Activated CD4-positive, alpha-beta memory T cell treated with anti-CD3 and anti-CD28 coated beads for 36 hours (primary cell): ENCODE measurements around the gene C1QTNF6. TPM values are rescaled to one million over a fixed set of nuclear protein-coding genes. Genes with fewer than 3 reads are reported as not detected.

Source experiments
- CTCF ChIA-PET: fragments of 350-600 bp; sonication (Branson Sonifier 250); formaldehyde crosslinking; loops from one replicate; lab custom pipeline; 2021; ENCODE audit warnings: antibody characterized with exemption, inconsistent platforms; lab: Charles Lee
- POLR2A ChIA-PET: fragments of 350-600 bp; sonication (Branson Sonifier 250); formaldehyde crosslinking; loops from one replicate; lab custom pipeline; 2021; ENCODE audit warnings: antibody characterized with exemption; lab: Charles Lee
- DNase-seq: peaks from one replicate; pipeline ENCODE4 v3.0.0-alpha.2; 2020
- H3K27ac Mint-ChIP-seq: one replicate; pipeline ENCODE4 v1.8.0; 2021; ENCODE audit warnings: mixed read lengths
- H3K27me3 Mint-ChIP-seq: one replicate; pipeline ENCODE4 v1.8.0; 2021; ENCODE audit warnings: mixed read lengths
- H3K36me3 Mint-ChIP-seq: one replicate; pipeline ENCODE4 v1.8.0; 2021; ENCODE audit warnings: mixed read lengths
- H3K4me1 Mint-ChIP-seq: one replicate; pipeline ENCODE4 v1.8.0; 2021; ENCODE audit warnings: low read depth, mixed read lengths
- H3K4me3 Mint-ChIP-seq: one replicate; pipeline ENCODE4 v1.8.0; 2021; ENCODE audit warnings: mild to moderate bottlenecking, mixed read lengths
- H3K9me3 Mint-ChIP-seq: one replicate; pipeline ENCODE4 v1.8.0; 2021; ENCODE audit warnings: mixed read lengths
- intact Hi-C: fragments of 100-400 bp; cut with micrococcal nuclease; formaldehyde crosslinking; loops from one replicate; pipeline ENCODE4 v1.15.1; 2023
- total RNA-seq, 2 experiments: library from RNA; stranded (reverse); gene quantifications; one replicate each; pipeline ENCODE4 v1.2.3, GENCODE V29; 2021

The C1QTNF6 gene
- total RNA-seq, 2 experiments from 2014 or later = 11.1 to 13.0 TPM

- peaks cover 4% of the 10 kb centered on the region for H3K36me3 Mint-ChIP-seq
- H3K9me3 Mint-ChIP-seq = no peaks in the 10 kb centered on the region
- intact Hi-C loops = no loop called here
- no peak overlapping the region for H3K4me3 Mint-ChIP-seq
- no peak for DNase-seq
- peaks cover 25% of the 10 kb centered on the region for H3K4me1 Mint-ChIP-seq
- POLR2A ChIA-PET = no interaction called here
- no peaks in the 10 kb centered on the region for H3K27me3 Mint-ChIP-seq
- CTCF ChIA-PET = no interaction called here
- H3K27ac Mint-ChIP-seq = no peak overlapping the region
These were observed 23.8 kb upstream of the C1QTNF6 start for GRCh38 chr22:37211866-37212173.

- no peaks in the 10 kb centered on the region for H3K9me3 Mint-ChIP-seq
- no peak for DNase-seq
- ChIA-PET POLR2A (no interaction called here), CTCF (interaction anchor here (1.8 kb wide), 1 partner anchor 11 kb away, joined by 12 read pairs; no protein-coding TSS in a partner anchor)
- H3K4me1 Mint-ChIP-seq = peaks cover 20% of the 10 kb centered on the region
- no peaks in the 10 kb centered on the region for H3K27me3 Mint-ChIP-seq
- H3K36me3 Mint-ChIP-seq = peaks cover 4% of the 10 kb centered on the region
- H3K27ac Mint-ChIP-seq = peak overlapping the region; percentile 10
- intact Hi-C loops = no loop called here
- no peak overlapping the region for H3K4me3 Mint-ChIP-seq
These were observed 23.2 kb upstream of the C1QTNF6 start for GRCh38 chr22:37211075-37211865.

- Mint-ChIP-seq H3K27ac (peak overlapping the region; percentile 13), H3K36me3 (peaks cover 4% of the 10 kb centered on the region), H3K9me3 (no peaks in the 10 kb centered on the region), H3K27me3 (no peaks in the 10 kb centered on the region), H3K4me1 (peaks cover 15% of the 10 kb centered on the region), H3K4me3 (no peak overlapping the region)
- ChIA-PET POLR2A (no interaction called here), CTCF (interaction anchor here (1.8 kb wide), 1 partner anchor 10 kb away, joined by 12 read pairs; no protein-coding TSS in a partner anchor)
- intact Hi-C loops = no loop called here
- no peak for DNase-seq
These were observed 22.2 kb upstream of the C1QTNF6 start for GRCh38 chr22:37210041-37210803.

GRCh38 chr22:37209140-37209845 is 21.2 kb upstream of the C1QTNF6 start:
- H3K4me3 Mint-ChIP-seq = no peak overlapping the region
- H3K4me1 Mint-ChIP-seq = peaks cover 15% of the 10 kb centered on the region
- no peaks in the 10 kb centered on the region for H3K27me3 Mint-ChIP-seq
- peaks cover 4% of the 10 kb centered on the region for H3K36me3 Mint-ChIP-seq
- CTCF ChIA-PET = interaction anchor here (1.8 to 1.9 kb wide), 2 partner anchors 9 to 10 kb away, joined by 10 to 12 read pairs; no protein-coding TSS in a partner anchor
- intact Hi-C loops = no loop called here
- no peaks in the 10 kb centered on the region for H3K9me3 Mint-ChIP-seq
- POLR2A ChIA-PET = interaction anchor here (1.3 to 1.4 kb wide), 2 partner anchors 9 kb away, joined by 5 to 6 read pairs; no protein-coding TSS in a partner anchor
- H3K27ac Mint-ChIP-seq = no peak overlapping the region
- DNase-seq = no peak

GRCh38 chr22:37208401-37209139 is 20.5 kb upstream of the C1QTNF6 start:
- DNase-seq = no peak
- intact Hi-C loops = no loop called here
- H3K4me1 Mint-ChIP-seq = peaks cover 15% of the 10 kb centered on the region
- H3K27me3 Mint-ChIP-seq = no peaks in the 10 kb centered on the region
- H3K9me3 Mint-ChIP-seq = no peaks in the 10 kb centered on the region
- no peak overlapping the region for H3K27ac Mint-ChIP-seq
- H3K36me3 Mint-ChIP-seq = peaks cover 2% of the 10 kb centered on the region
- CTCF ChIA-PET = interaction anchor here (0.7 to 1.9 kb wide), 2 partner anchors 9 to 12 kb away, joined by 4 to 10 read pairs; no protein-coding TSS in a partner anchor
- no peak overlapping the region for H3K4me3 Mint-ChIP-seq
- POLR2A ChIA-PET = interaction anchor here (1.3 to 1.4 kb wide), 2 partner anchors 8 to 10 kb away, joined by 5 to 6 read pairs; no protein-coding TSS in a partner anchor

GRCh38 chr22:37207981-37208380 is 19.9 kb upstream of the C1QTNF6 start:
- no peak overlapping the region for H3K27ac Mint-ChIP-seq
- no peaks in the 10 kb centered on the region for H3K36me3 Mint-ChIP-seq
- H3K4me3 Mint-ChIP-seq = no peak overlapping the region
- H3K4me1 Mint-ChIP-seq = peaks cover 15% of the 10 kb centered on the region
- POLR2A ChIA-PET = interaction anchor here (1.3 to 1.4 kb wide), 2 partner anchors 8 to 11 kb away, joined by 5 to 6 read pairs; no protein-coding TSS in a partner anchor
- CTCF ChIA-PET = interaction anchor here (0.7 to 1.9 kb wide), 2 partner anchors 8 to 12 kb away, joined by 4 to 10 read pairs; no protein-coding TSS in a partner anchor
- DNase-seq = no peak
- no peaks in the 10 kb centered on the region for H3K9me3 Mint-ChIP-seq
- H3K27me3 Mint-ChIP-seq = no peaks in the 10 kb centered on the region
- intact Hi-C loops = no loop called here

- Mint-ChIP-seq H3K27me3 (no peaks in the 10 kb centered on the region), H3K4me3 (no peak overlapping the region), H3K27ac (no peak overlapping the region), H3K4me1 (peaks cover 13% of the 10 kb centered on the region), H3K9me3 (no peaks in the 10 kb centered on the region), H3K36me3 (no peaks in the 10 kb centered on the region)
- ChIA-PET CTCF (interaction anchor here (1.9 kb wide), 1 partner anchor 8 kb away, joined by 10 read pairs; no protein-coding TSS in a partner anchor), POLR2A (no interaction called here)
- no peak for DNase-seq
- intact Hi-C loops = no loop called here
These were observed 19.1 kb upstream of the C1QTNF6 start for GRCh38 chr22:37206841-37207821.

GRCh38 chr22:37206118-37206840 is 18.2 kb upstream of the C1QTNF6 start:
- Mint-ChIP-seq H3K4me3 (no peak overlapping the region), H3K4me1 (peaks cover 15% of the 10 kb centered on the region)
- no peak for DNase-seq

GRCh38 chr22:37205046-37205445 is 17.0 kb upstream of the C1QTNF6 start:
- Mint-ChIP-seq H3K36me3 (no peaks in the 10 kb centered on the region), H3K9me3 (no peaks in the 10 kb centered on the region), H3K4me1 (peaks cover 20% of the 10 kb centered on the region), H3K4me3 (no peak overlapping the region), H3K27ac (no peak overlapping the region), H3K27me3 (no peaks in the 10 kb centered on the region)
- intact Hi-C loops = no loop called here
- CTCF ChIA-PET = interaction anchor here (1.2 to 1.3 kb wide), 2 partner anchors 14 to 55 kb away, joined by 3 to 4 read pairs; no protein-coding TSS in a partner anchor
- POLR2A ChIA-PET = no interaction called here
- DNase-seq = no peak

More at GRCh38 chr22:37206118-37206840, 18.2 kb upstream of the C1QTNF6 start:
- ChIA-PET POLR2A (no interaction called here), CTCF (interaction anchor here (0.5 to 1.3 kb wide), 3 partner anchors 13 to 59 kb away, joined by 3 to 4 read pairs (median 4); no protein-coding TSS in a partner anchor)
- intact Hi-C loops = no loop called here
- no peaks in the 10 kb centered on the region for H3K9me3 Mint-ChIP-seq
- H3K36me3 Mint-ChIP-seq = no peaks in the 10 kb centered on the region
- no peak overlapping the region for H3K27ac Mint-ChIP-seq
- no peaks in the 10 kb centered on the region for H3K27me3 Mint-ChIP-seq
